NT2/D1 (cell line): Measurements from ENCODE around the gene MRM3.

Experiments
- SUZ12 ChIP-seq: IDR thresholded peaks from 2 replicates; pipeline ENCODE4 v1.6.1; 2011; ENCODE audit not compliant: insufficient read length, insufficient read depth; ENCODE audit errors: extremely low read depth
- ZNF274 ChIP-seq: IDR thresholded peaks from 2 replicates; pipeline ENCODE4 v1.6.1; 2011; ENCODE audit warnings: mild to moderate bottlenecking, low read depth, low read length

DNA sequence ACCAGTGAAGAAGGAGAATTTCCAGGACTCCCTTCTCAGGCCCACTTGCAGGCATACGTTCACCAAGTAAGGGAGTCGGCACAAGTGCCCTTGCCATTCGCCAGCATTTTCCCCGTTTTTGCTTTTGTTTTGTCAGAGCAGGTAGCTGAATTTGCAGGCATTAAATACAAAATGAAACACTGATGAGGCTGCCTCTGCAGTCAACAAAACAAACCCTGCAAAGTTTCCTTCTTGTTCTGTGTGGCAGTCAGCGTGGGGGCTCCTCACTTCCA, 7.9 kb upstream of the MRM3 start:
- no peak for TF ChIP-seq ZNF274
- no peak for TF ChIP-seq SUZ12
